Measurements from ENCODE around the gene CDK16. TPM values are rescaled to one million over a fixed set of nuclear protein-coding genes. Genes with fewer than 3 reads are reported as not detected.

The CDK16 gene
- total and polyA plus RNA-seq, 2 of the 4 experiments (the other 2 are of a cell fraction) = 85.3 to 106 TPM

DNA sequence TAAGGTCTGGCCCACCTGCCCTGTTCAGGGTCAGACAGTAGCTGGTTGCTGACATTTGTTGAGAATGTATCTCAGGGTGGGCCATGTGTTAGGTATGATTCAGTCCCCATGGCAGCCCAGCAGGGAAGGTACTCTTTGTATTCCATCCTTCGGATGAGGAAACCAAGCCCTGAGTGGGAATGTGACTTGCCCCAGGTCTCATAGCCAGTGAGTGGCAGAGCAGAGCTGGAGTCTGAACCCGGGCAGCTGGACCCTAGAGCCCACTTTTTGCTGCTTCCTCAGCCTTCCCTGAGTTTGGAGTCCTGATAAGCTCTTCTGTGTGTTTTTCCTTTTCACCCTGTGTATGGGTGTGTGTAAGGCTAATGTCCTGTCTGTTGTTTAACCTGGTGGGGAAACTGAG is 46.5 kb upstream of the CDK16 start:
- no peak overlapping the region for H2BK20ac ChIP-seq (ENCODE audit: low read depth, low read length)
- ATAC-seq (ENCODE audit: low read depth) (no peak), DNase-seq (no peak)
- no peak overlapping the region for H3K4me2 ChIP-seq (ENCODE audit: low read depth, low read length)
- ChIA-PET CTCF (no interaction called here), POLR2A (ENCODE audit: unreplicated experiment) (no interaction called here)
- H2BK15ac ChIP-seq (ENCODE audit: low read depth, low read length) = no peak overlapping the region
- H3K4ac ChIP-seq (ENCODE audit: low read depth, low read length) = no peak overlapping the region
- no peak overlapping the region for H3K23ac ChIP-seq (ENCODE audit: low read depth, low read length)
- H3K4me1 ChIP-seq (ENCODE audit: control insufficient read depth, insufficient read depth, low read length) = no peaks in the 10 kb centered on the region
- no peak overlapping the region for H3K27ac ChIP-seq (ENCODE audit: insufficient read depth, low read length)
- H4K91ac ChIP-seq (ENCODE audit: insufficient read depth, low read depth, low read length) = no peak overlapping the region
- peaks cover 0 to 7% of the 10 kb centered on the region in 2 experiments; a peak in 1 of 4 replicates for H3K79me1 ChIP-seq (ENCODE audit: low read depth in 1 of 2, low read length in 2 of 2)
- H3K18ac ChIP-seq (ENCODE audit: low read depth, low read length) = no peak overlapping the region
- TF ChIP-seq FOS (IDR thresholded peaks at IDR 0.05; ENCODE audit: low read depth, low read length) (no peak), CHD1 (IDR thresholded peaks at IDR 0.05; ENCODE audit: low read depth, low read length) (no peak), BHLHE40 (IDR thresholded peaks at IDR 0.05; ENCODE audit: low read depth, low read length) (no peak), RFX5 (IDR thresholded peaks at IDR 0.05; ENCODE audit: low read depth, low read length) (no peak), CEBPB (IDR thresholded peaks at IDR 0.05; ENCODE audit: low read depth, low read length) (no peak), SMC3 (IDR thresholded peaks at IDR 0.05; ENCODE audit: low read depth, low read length) (no peak), MAZ (IDR thresholded peaks at IDR 0.05; ENCODE audit: borderline replicate concordance, low read depth, low read length) (no peak), NFE2L2 (IDR thresholded peaks at IDR 0.05; ENCODE audit: low read depth, low read length) (no peak), RCOR1 (IDR thresholded peaks at IDR 0.05; ENCODE audit: insufficient replicate concordance, low read length) (no peak), MXI1 (IDR thresholded peaks at IDR 0.05; ENCODE audit: borderline replicate concordance, low read depth, low read length) (no peak), MAFK (IDR thresholded peaks at IDR 0.05; ENCODE audit: low read depth, low read length) (no peak)
- TF ChIP-seq, protein P1, sequence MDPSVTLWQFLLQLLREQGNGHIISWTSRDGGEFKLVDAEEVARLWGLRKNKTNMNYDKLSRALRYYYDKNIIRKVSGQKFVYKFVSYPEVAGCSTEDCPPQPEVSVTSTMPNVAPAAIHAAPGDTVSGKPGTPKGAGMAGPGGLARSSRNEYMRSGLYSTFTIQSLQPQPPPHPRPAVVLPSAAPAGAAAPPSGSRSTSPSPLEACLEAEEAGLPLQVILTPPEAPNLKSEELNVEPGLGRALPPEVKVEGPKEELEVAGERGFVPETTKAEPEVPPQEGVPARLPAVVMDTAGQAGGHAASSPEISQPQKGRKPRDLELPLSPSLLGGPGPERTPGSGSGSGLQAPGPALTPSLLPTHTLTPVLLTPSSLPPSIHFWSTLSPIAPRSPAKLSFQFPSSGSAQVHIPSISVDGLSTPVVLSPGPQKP (IDR thresholded peaks at IDR 0.05; ENCODE audit: borderline replicate concordance, low read depth, low read length) = no peak
- TF ChIP-seq, protein P2, sequence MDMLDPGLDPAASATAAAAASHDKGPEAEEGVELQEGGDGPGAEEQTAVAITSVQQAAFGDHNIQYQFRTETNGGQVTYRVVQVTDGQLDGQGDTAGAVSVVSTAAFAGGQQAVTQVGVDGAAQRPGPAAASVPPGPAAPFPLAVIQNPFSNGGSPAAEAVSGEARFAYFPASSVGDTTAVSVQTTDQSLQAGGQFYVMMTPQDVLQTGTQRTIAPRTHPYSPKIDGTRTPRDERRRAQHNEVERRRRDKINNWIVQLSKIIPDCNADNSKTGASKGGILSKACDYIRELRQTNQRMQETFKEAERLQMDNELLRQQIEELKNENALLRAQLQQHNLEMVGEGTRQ (IDR thresholded peaks at IDR 0.05; ENCODE audit: low read depth, low read length) = no peak
- no CpG with 5 or more reads among the region's 2 CpGs for WGBS, 2 experiments (ENCODE audit: extremely low coverage in 2 of 2, insufficient read length in 1 of 2)
- peaks cover 22% of the 10 kb centered on the region; the same call in 1 of the 2 replicates for H4K20me1 ChIP-seq (ENCODE audit: insufficient read depth, low read length)
- H2AK5ac ChIP-seq (ENCODE audit: low read depth, low read length) = no peak overlapping the region
- H3K14ac ChIP-seq (replicated peaks; ENCODE audit: low read depth, low read length) = no peak overlapping the region
- dilution Hi-C loops (cut with HindIII; ENCODE audit: low sequenced_read_pairs, unreplicated experiment) (no loop called here), in situ Hi-C loops (cut with MboI; ENCODE audit: low sequenced_read_pairs) (no loop called here), intact Hi-C loops (cut with micrococcal nuclease) (no loop called here)
- H4K8ac ChIP-seq (ENCODE audit: low read depth in 2 of 2, low read length in 2 of 2) = no peak overlapping the region
- no peak overlapping the region for H2BK5ac ChIP-seq (ENCODE audit: low read depth, low read length, poor library complexity, severe bottlenecking)
- H3K9ac ChIP-seq (ENCODE audit: low read depth, low read length) = no peak overlapping the region
- H2AFZ ChIP-seq (replicated peaks; ENCODE audit: low read length, poor library complexity) = no peak overlapping the region
- H3K36me3 ChIP-seq (ENCODE audit: control insufficient read depth, insufficient read depth, low read length) = peaks cover 41% of the 10 kb centered on the region
- no peaks in the 10 kb centered on the region for H3K9me3 ChIP-seq (ENCODE audit: control insufficient read depth, insufficient read depth, low read length)
- no peak overlapping the region for H4K5ac ChIP-seq (ENCODE audit: low read depth, low read length)
- H2AK9ac ChIP-seq (replicated peaks; ENCODE audit: low read depth, low read length, poor library complexity) = no peak overlapping the region
- no peak overlapping the region for H3K56ac ChIP-seq (ENCODE audit: extremely low read depth, insufficient read depth, low read length)
- H3K9me1 ChIP-seq (ENCODE audit: insufficient read depth, low read length) = 0 out of 2 replicates have a peak, but pooled peaks cover 4% of the 10 kb centered on the region
- H3K27me3 ChIP-seq (ENCODE audit: control insufficient read depth, insufficient read depth, low read length) = peaks cover 17% of the 10 kb centered on the region; the same call in 1 of the 2 replicates
- no TSS peak for BruUV-seq (replicated peaks)
- no peak overlapping the region for H2BK120ac ChIP-seq (ENCODE audit: low read depth, low read length)
- no peak overlapping the region for H3K4me3 ChIP-seq (ENCODE audit: insufficient read depth, low read depth, low read length)
